HPDE6-E6E7 (cell line): ENCODE results near the gene MUC12.
"Not testable (repeated sequence)": the region's sequence is repeated elsewhere in the genome, so short reads cannot be mapped to it uniquely, and the experiment has no call there.

Experiments used
- DNase-seq: peaks from one replicate; pipeline ENCODE4 v3.0.0; 2011; ENCODE audit warnings: missing footprints; ENCODE audit errors: extremely low spot score

MUC12 gene, protein sequence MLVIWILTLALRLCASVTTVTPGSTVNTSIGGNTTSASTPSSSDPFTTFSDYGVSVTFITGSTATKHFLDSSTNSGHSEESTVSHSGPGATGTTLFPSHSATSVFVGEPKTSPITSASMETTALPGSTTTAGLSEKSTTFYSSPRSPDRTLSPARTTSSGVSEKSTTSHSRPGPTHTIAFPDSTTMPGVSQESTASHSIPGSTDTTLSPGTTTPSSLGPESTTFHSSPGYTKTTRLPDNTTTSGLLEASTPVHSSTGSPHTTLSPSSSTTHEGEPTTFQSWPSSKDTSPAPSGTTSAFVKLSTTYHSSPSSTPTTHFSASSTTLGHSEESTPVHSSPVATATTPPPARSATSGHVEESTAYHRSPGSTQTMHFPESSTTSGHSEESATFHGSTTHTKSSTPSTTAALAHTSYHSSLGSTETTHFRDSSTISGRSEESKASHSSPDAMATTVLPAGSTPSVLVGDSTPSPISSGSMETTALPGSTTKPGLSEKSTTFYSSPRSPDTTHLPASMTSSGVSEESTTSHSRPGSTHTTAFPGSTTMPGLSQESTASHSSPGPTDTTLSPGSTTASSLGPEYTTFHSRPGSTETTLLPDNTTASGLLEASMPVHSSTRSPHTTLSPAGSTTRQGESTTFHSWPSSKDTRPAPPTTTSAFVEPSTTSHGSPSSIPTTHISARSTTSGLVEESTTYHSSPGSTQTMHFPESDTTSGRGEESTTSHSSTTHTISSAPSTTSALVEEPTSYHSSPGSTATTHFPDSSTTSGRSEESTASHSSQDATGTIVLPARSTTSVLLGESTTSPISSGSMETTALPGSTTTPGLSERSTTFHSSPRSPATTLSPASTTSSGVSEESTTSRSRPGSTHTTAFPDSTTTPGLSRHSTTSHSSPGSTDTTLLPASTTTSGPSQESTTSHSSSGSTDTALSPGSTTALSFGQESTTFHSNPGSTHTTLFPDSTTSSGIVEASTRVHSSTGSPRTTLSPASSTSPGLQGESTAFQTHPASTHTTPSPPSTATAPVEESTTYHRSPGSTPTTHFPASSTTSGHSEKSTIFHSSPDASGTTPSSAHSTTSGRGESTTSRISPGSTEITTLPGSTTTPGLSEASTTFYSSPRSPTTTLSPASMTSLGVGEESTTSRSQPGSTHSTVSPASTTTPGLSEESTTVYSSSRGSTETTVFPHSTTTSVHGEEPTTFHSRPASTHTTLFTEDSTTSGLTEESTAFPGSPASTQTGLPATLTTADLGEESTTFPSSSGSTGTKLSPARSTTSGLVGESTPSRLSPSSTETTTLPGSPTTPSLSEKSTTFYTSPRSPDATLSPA (N-terminal part only)

GRCh38 chr7:100969066-100969615 lies at the start of gene MUC12:
TSS of gene MUC12 (plus strand) at chr7:100969565. CDS start at chr7:100969623, 58 bp downstream.
- no peak for DNase-seq

DNA sequence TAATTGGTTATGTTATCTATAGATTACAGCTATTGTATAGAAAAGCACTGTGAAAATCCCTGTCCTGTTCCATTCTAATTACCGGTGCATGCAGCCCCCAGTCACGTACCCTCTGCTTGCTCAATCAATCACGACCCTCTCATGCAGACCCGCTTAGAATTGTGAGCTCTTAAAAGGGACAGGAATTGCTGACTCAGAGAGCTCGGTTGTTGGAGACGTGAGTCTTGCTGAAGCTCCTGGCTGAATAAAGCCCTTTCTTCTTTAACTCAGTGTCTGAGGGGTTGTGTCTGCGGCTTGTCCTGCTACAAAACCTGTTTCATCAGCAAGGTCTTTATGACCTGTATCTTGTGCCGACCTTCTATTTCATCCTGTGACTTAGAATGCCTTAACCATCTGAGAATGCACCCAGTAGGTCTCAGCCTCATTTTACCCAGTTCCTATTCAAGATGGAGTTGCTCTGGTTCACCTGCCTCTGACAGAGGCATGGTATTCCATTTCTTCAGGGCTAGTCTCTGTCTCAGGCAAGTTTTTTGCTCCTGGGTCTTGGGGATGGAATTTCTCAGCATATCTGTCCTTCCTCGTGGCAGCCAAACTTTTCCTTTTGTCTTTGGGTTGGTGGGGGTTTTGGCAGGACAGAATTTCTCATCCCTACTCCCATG lies 49.5 kb upstream of the MUC12 start:
- not testable (repeated sequence) for DNase-seq

GRCh38 chr7:100921039-100921438 lies 48.3 kb upstream of the MUC12 start:
- no peak for DNase-seq

- DNase-seq: not testable (repeated sequence)
Observed at GRCh38 chr7:100923616-100924015, 45.7 kb upstream of the MUC12 start.

DNA sequence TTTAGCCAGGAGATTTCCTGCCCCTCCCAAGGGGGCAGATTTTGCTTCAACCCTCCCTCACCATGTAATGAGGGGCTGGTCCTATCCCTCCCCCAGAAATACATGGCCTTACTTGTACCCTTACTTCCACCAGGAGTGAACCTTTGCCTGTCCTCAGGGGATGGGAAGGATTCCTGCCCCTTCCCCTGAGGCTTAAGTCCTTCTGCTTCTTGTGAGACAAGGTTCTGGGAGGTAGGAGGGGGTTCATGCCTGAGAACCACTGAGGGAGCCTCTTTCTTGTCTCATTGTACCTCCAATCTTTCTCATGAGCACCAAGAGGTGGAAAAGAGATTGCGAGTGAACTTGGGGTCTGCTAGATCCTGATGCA lies 39.6 kb upstream of the MUC12 start:
- DNase-seq: no peak

- no peak for DNase-seq
Observed at GRCh38 chr7:100933734-100934133, 35.6 kb upstream of the MUC12 start.

DNA sequence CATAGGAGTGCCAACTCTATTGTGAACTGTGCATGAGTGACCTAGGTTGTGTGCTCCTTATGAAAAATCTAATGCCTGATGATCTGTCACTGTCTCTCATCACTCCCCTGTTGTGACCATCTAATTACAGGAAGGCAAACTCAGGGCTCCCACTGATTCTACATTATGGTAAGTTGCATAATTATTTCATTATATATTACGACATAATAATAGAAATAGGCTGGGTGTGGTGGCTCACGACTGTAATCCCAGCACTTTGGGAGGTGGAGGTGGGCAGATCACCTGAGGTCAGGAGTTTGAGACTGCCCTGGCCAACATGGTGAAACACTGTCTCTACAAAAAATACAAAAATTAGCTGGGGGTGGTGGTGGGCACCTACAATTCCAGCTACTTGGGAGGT lies 34.0 kb upstream of the MUC12 start:
- DNase-seq: not testable (repeated sequence)

DNA sequence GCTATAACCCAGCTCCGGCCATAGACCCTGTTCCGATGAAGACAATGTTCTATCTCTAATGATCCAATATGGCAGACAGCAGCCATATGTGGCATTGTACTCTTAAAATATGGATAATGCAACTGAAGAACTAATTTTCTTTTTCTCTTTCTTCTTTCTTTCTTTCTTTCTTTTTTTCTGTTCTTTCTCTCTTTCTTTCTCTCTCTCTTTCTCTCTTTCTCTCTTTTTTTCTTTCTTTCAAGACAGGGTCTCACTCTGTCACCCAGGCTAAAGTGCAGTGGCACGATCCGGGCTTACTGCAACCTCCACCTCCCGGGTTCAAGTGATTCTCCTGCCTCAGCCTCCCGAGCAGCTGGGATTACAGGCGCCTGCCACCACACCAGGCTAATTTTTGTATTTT lies 33.2 kb upstream of the MUC12 start:
- not testable (repeated sequence) for DNase-seq

DNA sequence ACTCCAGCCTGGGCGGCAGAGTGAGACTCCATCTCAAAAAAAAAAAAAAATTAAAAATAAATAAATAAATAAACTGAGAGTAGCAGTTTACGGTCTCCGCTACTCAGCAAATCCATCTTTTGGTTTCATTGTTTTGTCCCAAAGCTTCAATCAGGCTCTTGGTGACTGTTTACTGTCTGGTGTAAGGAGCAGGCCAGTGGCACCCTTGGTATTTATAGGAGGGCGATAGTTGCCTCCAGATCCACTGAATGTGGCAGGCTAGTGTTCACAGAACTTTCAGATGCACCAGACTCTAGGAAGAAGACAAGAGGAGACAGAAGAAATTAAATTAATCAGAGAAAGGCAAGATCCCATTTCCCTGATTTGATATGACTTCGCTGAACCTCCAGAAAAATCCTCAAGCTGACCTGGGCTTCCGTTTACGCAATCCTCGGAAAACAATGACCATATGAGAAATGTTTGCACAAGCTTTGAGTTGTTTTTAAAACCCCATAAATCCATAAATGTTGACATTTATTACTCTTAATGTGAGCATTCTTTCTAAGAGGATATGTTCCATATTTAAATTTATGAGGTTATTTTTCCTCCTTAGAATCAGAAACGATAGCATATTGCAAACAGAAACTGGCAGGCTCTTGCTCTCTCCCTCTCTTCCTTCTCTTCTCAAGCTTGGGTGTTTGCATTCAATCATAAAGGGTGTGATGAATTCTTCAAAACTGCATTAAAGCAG lies 27.2 kb upstream of the MUC12 start:
- DNase-seq: no peak

DNA sequence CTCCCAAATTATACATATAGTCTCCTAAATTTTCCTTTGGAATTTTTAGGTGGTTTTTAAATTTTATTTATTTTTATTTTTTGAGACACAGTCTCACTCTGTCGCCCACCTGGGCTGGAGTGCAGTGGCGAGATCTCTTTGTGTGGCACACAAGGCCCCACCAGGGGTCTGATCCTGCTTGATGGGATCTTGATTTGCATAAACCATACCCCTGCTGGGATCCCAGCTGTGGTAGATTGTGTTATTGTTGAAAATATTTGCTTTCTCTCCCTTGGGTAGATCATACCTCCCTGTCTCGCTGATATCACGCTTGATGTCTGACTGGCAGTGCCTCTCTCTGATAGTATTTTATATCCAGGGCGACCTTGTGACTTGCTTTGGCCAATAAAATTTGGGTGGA lies 25.7 kb upstream of the MUC12 start:
- no peak for DNase-seq

DNA sequence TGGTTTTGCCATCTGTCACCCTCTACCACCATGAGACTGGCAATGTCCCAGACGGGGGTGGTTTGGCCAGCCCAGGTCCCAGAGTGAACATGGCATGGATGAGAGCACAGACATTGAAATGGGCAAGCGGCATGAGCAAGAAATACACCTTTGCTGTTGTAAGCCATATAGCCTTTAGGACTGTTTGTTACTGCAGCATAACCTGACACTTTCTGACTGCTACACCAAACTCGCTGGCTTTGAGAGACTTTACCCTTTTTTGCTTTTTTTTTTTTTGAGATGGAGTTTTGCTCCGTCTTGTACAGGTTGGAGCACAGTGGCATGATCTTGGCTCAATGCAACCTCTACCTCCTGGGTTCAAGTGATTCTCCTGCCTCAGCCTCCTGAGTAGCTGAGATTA lies 25.2 kb upstream of the MUC12 start:
- DNase-seq: no peak

DNA sequence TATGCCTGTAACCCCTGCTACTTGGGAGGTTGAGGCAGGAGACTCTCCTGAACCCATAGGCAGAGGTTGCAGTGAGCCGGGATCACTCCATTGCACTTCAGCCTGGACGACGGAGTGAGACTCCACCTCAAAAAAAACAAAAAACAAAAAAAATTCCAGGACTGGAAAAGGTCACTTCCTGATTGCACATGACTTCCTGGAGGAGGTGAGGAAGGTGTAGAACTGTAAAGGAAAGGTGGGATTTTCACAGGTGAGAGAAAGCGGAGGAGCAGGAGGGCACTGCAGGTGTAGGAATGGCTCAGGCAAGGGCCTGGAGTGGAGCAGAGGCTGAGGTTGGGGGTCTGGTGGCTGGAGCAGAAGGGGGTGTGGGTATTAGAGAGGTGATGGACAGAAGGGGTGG lies 23.3 kb upstream of the MUC12 start:
- no peak for DNase-seq

- DNase-seq: no peak
Observed at GRCh38 chr7:100946766-100947365, 22.5 kb upstream of the MUC12 start.

DNA sequence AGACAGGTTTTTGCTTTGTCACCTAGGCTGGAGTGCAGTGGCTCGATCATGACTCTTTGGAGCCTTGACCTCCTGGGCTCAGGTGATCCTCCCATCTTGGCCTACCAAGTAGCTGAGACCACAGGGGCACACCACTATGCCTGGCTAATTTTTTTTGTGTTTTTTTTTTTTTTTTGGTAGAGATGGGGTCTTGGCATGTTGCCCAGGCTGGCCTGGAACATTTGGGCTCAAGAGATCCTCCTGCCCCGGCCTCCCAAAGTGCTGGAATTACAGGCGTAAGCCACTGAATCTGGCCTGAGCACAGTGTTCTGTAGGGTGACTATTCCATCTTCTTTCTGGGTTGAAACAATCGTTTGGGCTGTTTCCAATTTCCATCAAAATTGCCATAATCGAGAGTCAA lies 21.6 kb upstream of the MUC12 start:
- DNase-seq: no peak

GRCh38 chr7:100949227-100949932 lies 20.0 kb upstream of the MUC12 start, which contains the start of gene MUC3A:
TSS of gene MUC3A (plus strand) at chr7:100949534. CDS start at chr7:100949625, 91 bp downstream.
- no peak for DNase-seq

DNA sequence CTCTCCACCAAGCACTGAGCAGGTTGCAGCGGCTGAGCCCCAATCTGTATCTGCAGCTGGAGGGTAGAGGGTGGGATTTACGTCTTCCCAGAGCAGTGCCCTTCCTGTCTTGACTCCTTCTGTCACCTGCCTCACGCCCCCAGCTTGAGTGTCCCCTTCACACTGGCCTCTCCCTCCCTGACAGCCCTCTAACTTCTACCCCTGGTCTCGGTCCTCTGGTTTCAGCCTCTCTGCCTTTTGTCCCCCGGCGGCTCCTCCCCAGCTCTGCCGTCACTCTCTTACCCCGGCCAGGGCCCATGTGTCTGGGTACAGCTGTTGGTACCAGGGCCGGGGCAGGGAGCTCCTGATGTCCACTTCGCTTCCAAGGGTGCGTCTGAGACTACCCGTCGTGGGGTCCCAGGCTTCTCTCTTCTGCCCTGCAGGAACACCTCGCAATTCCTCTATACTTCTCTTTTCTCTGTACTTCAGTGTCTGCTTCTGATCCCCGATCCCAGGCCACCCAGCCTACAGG lies 19.4 kb upstream of the MUC12 start:
- DNase-seq: no peak

GRCh38 chr7:100951172-100951571 lies 18.2 kb upstream of the MUC12 start:
- DNase-seq: no peak

GRCh38 chr7:100951888-100952560 lies 17.3 kb upstream of the MUC12 start:
- no peak for DNase-seq
